ENCODE results near the gene MORN1.

The MORN1 gene

DNA sequence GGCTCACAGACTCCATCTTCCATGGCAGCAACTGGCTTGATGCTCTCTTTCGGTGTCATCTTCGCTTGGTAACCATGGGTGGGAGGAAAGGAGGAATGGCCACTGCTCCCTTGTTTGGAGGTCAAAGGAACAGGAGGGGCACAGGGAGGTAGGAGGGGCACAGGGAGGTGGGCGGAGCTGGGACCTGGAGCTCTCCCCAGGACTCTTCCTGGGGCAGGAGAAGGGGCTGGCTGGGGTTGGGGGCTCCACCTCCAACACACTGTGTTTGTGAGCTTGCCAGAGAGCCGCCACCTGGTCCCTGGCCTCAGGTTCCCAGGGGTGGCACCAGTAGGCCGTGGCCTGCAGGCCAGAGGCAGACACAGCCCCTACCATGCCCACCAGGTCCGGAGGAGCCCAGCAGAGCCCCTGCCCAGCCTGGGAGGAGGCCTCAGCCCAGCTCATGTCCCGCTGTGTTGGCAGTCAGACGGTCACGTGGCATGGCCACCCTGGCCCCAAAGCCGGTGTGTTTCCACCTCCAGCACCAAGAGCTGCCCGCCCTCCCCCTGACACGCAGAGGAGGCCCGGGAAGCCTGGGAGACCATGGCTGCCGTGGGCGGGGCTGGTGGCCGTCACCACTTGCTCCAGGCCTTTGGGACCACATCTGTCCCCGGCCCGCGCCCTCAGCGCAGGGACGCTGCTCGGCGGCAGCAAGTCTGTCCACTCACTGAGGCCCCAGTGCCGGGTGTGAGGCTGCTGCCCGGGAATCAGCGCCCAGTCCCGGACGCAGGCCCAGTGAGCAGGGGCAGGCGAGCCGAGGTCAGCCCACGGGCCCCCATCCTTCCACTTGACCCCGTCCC lies 73.9 kb downstream of the MORN1 start:
- no peak for DNase-seq (ENCODE audit: low read depth)

DNA sequence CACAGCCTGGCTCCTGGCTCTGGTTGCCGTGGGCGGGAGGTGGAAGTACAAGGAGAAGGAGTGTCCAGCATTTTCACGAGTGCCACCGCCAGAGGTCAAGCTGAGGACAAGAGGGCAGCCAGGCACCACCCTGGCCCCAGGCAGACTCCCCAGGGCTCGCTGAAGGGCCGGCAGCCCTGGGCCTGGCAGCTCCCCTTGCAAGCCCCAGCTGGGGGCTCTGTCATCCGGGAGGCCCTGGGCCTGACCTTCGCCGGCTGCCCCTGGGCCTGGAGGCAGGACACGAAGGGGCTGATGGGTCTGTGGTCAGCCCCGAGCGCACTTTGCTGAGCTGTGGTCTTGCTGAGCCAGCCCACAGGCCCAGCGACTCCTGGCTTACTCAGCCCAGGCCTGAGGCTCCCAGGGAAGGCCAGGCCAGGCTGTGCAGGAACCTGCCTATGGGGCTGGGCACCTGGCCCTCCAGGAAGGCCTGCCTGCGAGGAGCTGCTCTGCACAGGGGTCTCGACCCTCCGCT lies 74.8 kb downstream of the MORN1 start:
- DNase-seq (ENCODE audit: low read depth) = no peak

DNA sequence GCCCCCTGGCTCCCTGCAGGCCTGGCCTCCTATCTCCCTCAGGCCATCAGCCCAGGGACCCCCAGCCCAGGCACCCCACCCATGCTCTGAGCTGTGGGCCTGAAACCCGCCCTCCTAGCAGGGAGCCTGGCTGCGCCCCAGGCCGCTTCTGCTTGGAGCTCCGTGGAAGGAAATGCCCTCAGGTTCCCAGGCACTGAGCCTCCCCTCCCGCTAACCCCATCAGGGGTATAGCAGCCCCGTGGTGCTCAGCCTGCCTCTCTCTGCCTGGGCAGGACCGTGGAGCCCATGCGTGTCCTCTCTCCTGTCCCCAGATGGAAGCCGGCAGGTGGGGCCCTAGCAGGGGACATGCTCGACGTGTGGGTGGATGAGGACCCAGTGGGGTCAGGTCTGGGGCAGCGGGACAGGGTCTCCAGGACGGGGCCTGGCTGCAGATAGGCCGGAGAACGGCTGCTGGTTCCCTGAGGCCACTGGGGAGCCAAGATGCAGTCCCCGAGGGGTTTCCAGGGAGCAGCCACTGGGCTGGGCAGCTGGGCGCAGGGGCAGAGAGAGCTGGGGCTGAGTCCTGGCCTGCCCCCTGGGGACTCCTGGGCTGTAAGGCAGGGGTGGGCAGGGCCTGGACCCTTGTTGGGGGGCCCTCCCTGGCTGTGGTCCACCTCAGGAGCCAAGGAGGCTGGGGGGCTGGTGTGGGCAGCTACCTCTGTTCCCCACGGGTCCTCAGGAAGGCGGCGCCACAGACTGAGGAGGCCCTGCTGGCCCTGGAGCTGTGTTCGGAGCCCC lies 75.5 kb downstream of the MORN1 start:
- DNase-seq (ENCODE audit: low read depth) = no peak

DNA sequence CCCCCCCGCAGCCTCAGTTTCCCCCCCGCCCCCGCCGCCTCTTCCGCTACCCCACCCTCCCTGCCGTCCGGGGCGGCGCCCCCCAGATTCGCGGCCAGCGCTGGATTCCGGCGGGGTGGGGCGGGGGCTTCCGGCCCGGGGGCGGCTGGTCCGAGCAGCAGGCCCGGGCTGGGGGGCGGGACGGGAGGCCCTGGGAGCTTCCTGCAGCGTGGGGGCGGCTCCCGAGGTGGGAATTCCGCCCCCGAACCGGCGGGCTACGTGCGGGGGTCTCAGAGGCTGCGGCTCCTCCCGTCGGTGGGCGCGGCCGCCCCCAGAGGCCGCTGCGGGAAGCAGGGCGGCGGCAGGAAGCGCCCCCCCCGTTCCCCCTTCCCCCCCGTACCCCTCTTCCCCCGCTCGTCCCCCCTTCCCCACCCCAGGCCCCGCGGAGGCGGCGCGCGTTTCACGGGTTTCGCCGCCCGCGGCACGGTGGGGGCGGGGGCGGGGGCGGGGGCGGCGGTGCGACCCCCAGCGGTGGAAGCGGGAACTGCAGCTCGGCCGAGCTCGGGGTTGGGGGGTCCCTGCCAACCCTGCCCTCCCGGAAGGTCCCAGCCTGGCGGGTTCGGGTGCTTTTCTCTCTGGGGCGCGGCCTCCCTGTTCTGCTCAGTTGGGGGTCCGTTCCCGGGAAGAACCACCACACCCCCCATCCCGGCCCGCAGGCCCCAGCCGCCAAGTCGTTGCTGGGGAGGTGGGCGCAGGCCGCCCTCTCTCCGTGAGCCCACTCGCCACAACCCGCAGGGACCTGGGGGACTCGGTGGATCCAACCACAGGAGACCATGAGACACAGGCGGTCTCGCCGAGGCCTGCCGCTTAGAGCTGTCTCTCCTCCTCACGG lies 76.3 kb downstream of the MORN1 start:
- DNase-seq (ENCODE audit: low read depth) = no peak

DNA sequence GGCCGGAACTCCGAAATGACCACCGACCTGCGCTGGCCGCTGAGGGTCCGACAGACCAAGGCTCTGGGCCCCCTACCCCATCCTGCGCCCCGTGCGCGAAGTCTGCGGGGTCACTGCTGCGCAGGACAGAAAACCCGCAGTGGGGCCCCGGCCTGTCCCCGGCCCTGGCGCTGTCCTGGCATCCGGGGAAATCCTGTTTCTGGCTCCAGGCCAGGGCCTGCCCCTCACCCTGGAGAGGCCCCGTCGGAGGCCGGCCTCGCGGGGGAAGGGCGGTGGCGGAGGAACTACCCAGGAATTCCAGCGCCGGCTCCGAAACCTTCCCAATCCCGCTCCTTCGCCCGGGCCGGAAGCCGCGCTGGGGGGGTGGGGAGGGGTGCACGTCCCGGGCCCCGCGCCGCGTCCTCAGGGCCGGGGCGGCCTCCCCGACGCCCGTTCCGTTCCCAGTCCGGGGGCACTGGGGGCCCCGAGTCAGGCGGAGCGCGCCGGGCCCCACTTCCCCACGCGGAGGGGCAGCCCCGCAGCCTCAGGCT lies 77.0 kb downstream of the MORN1 start:
- no peak for DNase-seq (ENCODE audit: low read depth)

DNA sequence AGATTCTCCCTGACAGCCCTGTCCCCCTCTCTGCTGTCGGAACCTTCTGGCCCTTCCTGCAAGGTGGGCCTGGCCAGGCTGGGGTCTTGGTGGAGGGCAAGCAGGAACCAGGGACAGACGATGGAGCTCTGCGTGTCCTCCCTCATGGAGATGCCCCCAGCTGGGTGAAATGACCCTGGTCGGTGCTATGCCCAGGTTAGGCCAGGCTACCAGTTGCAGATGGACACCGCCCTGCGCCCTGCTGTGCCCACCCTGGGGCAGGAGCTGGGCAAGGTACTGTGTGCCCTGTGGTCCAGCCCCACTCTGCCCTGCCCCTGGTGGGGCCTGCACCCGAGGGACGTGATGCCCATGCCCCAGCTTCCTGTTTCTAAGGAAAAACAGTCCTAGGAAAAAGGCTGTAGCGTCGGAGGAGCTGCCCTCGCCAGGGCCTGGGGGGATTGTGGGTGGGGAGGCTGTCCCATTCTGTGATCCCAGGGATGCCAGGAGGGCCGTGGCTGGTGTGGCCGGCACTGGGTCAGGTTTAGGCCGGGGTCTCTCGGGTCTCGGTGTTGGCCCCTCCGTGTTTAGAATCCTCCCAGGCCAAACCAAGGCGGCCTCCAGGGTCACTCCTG lies 77.6 kb downstream of the MORN1 start:
- DNase-seq (ENCODE audit: low read depth) = no peak

DNA sequence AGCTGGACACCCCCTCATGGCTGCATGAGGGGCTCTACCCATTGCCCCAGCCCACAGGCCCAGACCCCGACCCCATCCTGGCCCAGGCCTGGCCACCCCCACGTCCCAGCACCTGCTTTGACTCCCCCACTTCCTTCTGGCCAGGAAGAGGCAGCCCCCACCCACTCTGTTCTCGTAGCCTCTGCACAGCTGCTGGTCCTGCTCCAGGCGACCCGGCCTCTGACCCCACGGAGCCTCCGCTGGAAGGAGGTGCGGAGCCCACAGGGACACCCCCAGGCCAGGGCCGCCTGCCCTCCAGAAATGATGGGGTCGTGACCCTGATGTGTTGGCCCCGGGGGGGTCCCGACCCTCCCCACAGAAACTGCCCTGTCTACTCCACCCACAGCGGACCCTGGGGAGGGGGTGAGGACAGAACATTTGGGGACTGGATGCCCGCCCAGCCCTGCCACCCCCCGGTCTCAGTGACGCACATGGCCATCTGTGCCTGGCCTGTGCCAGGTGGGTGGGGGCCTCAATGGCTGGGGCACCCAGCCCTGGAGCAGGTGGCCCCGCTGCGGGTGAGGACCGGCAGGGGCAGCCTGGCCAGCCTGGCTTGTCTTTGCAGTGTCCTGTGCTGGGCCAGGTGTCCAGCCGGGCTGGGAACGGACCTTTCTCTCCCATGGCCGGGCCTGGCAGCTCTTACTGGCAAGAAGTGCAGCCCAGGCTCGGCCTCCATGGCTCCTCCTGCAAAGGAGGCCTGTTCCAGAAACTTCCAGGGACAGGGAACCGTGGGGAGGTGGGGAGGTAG lies 78.6 kb downstream of the MORN1 start:
- DNase-seq (ENCODE audit: low read depth) = no peak

DNA sequence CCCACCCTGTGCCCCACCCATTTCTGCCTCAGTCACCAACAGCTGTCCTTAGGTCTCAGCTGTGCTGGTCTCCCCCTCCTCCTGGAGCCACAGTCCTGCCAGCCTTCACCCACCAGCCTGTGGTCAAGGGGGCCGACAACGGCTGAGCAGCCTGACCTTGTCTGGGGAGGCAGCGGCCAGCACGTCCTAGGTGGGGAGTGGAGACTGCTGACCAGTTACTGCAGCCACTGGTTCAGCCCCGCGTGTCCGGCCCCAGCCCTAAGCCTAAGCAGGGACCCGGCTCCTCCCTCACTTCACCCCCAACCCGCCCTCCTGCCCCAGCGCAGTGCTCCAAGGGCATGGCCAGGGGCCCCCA lies 79.2 kb downstream of the MORN1 start:
- DNase-seq (ENCODE audit: low read depth) = no peak

DNA sequence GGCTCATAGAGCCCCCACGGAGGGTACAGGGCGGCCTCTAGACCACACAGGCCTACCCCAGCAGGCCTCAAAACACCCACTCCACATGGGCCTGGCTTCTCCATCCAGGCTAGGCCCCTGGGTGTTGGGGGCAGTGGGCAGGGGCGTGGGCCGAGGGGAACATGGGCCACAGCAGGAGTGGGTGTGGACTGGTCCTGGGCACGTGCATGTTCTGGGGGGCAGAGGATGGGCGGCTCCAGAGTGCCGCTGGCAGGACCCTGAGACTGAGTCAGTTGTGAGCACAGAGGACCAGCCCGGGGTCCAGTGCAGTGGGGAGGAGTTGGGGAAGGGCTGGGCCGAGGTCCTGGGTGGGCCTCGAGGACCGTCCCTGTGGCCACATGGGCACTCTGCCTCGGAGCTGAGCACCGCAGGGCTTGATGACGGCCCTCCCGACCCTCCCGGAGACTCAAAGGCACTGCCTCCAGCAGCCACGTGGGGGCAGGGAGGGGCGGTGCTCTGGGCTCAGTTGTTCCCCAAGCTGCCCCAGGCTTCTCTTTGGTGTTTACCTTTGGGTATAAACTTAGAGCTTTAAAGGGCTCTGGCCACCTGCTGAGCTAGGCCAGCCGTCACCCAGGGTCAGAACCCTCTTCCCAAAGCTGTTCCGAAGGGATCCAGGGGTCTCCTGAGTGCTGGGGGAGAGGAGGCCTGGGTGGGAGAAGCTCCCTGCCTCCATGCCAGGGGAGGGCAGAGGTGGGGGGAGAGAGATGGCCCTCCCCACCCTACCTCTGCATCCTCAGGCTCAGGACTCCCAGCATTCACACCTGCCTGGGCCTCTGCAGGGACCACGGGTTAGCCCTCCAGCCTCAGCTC lies 79.9 kb downstream of the MORN1 start:
- no peak for DNase-seq (ENCODE audit: low read depth)

DNA sequence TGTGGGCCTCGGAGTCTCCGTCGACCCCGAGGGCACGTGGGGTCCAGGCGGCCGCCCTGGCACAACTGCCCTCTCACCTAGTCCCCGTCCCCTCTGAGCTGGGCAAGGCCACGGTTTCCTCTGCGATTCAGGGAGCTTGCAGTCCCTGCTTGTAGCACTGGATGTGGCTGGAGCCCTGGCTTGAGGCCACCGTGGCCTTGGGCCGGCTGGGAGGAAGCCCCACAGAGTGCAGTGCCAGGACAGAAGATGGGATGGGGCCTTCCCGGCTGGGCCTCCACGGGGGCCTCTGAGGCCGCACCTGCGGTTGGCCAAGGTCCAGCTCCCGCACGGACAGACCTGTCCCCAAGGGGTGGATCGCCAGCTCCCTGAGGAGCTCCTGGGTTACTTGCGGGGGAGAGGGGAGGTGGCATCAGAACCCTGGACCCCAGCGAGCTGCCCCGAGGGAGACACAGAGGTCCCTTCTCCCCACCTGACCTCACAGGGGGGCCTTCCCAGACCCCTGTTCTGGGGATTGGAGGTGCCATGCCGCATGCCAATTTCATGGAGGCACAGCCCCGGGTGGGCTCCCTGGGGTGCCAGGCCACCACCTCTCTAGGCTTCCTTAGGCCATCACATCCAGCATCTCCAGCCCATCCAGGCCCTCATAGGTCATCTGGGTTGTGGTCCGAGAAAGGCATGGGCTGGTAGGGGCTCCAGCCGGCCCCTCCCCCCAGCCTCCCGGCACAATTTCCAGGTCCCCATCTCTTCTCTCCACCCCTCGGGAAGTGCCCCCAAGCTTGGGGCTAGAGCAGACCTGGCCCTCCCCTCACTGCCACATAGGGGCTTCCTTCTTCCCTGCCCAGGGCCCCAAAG lies 80.8 kb downstream of the MORN1 start:
- DNase-seq (ENCODE audit: low read depth) = no peak

DNA sequence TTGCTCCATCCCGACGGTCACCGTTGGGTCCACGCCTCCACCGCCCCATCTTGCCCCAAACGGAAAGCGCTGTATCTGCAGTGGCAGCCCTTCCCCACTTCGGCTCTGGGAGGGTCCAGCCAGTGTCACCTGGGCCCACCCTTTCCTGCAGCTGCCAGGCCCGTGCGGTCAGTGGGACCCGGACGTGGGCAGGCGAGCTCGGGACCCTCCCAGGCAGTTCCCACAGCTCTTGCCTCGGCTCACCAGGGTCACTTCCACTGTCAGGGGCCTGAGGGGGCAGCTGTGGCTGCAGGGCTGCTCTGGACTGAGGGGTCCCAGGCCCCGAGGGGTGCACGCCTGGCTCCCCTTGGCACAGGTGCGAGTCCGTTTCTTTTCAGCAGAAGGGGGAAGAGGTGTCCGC lies 82.5 kb downstream of the MORN1 start:
- no peak for DNase-seq (ENCODE audit: low read depth)

DNA sequence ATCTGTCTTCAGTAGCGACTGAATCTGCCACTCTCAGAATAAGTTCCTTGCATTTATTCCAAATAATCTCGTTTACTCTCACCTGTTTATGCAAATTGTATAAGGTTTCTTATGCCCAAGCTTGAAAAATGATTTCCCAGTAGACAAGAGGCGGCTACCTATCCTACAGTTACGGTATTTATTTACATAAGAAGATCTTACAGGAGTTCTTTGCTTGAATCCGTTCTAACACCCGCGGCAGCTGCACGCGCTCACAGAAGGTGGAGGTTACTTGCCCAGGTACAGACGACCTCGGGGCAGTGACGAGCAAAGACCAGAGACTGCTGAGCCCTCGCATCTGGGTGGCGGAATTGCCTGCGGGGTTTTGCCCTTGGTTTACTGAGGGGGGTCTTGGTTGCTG lies 83.4 kb downstream of the MORN1 start:
- DNase-seq (ENCODE audit: low read depth) = no peak

DNA sequence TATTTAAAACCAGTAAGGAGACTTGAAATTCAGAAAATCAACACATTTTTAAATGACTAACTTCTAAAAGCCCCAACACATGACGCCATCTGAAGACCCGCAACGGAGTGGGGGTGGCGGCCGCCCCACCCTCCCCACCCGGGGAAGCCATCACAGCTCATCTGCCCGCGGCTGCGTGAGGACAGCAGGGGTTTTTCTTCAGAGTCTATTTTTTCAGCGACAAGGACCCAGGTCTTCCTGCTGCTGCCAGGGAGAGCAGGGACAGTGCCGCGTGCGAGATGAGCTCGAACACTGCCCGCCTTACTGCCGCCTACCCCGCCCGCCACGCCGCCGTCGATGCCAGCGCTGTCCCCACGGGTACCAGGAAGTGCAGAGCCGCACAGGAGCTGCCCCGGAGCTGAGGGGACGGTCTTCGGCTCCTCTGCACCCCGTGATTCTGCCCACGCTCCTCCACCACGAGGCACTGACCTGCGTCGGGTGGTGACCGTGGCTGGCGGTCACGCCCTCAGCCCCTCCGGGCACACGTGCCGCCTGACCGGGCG lies 84.2 kb downstream of the MORN1 start:
- DNase-seq (ENCODE audit: low read depth) = no peak

DNA sequence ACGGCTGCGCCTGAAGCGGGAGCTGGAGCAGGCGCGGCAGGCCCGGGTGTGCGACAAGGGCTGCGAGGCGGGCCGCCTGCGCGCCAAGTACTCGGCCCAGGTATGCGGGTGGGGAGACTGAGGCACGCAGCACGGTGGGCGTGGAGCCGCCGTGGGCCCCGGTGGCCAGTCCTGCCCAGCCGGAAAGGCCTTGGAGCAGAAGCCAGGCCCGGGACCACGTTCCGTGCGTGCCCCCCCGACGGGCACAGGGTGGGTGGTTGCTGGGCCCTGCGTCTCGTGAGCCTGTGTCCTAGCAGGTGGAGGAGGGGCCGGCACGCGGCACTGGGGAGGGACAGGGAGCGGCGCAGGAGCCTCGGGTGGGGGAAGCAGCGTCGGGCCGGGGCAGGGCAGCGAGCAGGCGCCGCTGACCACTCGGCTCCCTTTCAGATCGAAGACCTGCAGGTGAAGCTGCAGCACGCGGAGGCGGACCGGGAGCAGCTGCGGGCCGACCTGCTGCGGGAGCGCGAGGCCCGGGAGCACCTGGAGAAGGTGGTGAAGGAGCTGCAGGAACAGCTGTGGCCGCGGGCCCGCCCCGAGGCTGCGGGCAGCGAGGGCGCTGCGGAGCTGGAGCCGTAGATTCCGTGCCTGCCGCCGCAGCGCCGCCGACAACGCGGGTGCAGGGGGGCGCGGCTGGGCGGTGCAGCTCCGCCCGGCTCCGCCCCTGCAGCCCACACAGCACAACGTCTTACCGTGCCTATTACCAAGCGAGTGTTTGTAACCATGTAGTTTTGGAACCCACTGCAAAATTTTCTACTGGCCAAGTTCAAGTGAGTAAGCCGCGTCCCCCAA lies 85.0 kb downstream of the MORN1 start:
- DNase-seq (ENCODE audit: low read depth) = no peak

DNA sequence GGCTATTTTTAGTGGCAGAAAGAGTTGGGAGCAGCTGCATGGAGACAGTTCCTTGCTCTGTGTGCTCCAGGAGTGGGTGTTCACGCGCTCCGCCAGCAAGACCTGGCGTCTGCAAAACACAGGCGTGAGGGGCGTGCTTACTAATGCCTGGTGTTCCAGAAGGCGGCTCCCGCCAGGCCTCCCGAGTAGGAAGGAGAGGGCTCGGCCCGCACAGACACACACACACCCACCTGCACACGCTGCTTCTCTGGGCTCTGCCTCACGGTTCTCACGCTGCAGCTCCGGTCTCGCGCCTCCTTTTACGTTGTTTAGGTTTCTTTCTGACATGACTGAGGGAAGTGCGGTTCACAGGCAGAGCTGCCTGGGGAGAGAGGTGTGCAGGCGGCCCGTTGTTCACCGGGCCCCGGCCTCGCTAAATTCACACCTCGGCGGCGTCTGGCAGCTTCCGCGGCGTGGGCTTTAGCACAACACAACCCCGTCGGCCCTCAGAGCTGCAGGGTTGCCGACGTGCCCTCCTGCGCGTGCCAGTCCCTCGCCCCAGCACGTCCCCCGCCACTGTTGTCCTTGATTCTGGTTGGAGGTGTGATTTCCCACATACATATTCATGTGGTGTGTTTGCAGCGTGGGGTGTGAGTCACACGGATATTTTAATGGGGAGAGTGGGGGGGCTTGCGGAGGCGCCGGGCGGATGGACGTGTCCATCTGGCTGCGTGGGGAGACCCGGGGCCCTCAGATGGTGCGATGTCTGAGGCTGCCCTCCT lies 86.3 kb downstream of the MORN1 start:
- no peak for DNase-seq (ENCODE audit: low read depth)

DNA sequence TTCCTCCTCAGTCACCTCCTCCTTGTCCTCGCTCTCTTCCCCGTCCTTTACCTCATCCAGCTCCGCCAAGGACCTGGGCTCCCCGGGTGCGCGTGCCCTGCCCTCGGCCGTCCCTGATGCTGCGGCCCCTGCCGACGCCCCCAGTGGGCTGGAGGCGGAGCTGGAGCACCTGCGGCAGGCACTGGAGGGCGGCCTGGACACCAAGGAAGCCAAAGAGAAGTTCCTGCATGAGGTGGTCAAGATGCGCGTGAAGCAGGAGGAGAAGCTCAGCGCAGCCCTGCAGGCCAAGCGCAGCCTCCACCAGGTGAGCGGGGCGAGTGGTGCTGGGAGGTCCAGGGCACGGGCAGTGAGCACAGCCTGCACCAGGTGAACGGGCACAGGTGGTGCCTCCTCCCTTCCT lies 87.1 kb downstream of the MORN1 start:
- no peak for DNase-seq (ENCODE audit: low read depth)

DNA sequence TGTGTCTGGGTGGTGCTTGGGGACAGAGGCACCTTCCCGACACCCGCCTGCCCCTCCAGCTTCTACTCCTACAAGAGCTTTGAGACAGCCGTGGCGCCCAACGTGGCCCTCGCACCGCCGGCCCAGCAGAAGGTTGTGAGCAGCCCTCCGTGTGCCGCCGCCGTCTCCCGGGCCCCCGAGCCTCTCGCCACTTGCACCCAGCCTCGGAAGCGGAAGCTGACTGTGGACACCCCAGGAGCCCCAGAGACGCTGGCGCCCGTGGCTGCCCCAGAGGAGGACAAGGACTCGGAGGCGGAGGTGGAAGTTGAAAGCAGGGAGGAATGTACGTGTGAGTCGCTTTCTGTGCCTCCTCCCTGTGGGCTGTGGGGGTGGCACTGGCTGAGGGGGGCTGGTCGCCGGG lies 87.6 kb downstream of the MORN1 start:
- no peak for DNase-seq (ENCODE audit: low read depth)
